ENCODE measurements around the gene MS4A12. TPM values are rescaled to one million over a fixed set of nuclear protein-coding genes. Genes with fewer than 3 reads are reported as not detected.

MS4A12 gene
- total and polyA plus RNA-seq, 2 of the 8 experiments (the other 6 are each of a cell fraction or from before 2014, with no cell fraction given), result 0.14 to 0.39 TPM

- H3K27me3 ChIP-seq (replicated peaks in 1 of 4; ENCODE audit: control insufficient read depth in 3 of 4, extremely low read depth in 1 of 4, insufficient read depth in 3 of 4, low read length in 3 of 4), result no peaks in the 10 kb centered on the region
- H3K79me1 ChIP-seq (ENCODE audit: low read depth, low read length), result no peaks in the 10 kb centered on the region
- H2BK120ac ChIP-seq (replicated peaks; ENCODE audit: low read depth, low read length), result no peak overlapping the region
- no peak overlapping the region for H3K4me3 ChIP-seq (ENCODE audit: extremely low read depth in 1 of 4, insufficient read depth in 2 of 4, low read depth in 3 of 4, low read length in 4 of 4)
- H4K8ac ChIP-seq (ENCODE audit: extremely low read depth, insufficient read depth, low read length), result no peak overlapping the region
- no peak overlapping the region for H4K91ac ChIP-seq (replicated peaks; ENCODE audit: insufficient read length, low read length)
- no peak overlapping the region for H2AK5ac ChIP-seq (ENCODE audit: low read depth, low read length)
- H3K9ac ChIP-seq (replicated peaks in 1 of 4; ENCODE audit: extremely low read depth in 1 of 4, low read depth in 3 of 4, low read length in 3 of 4), result no peak overlapping the region
- H3K56ac ChIP-seq (replicated peaks; ENCODE audit: insufficient read length, low read depth, low read length), result no peak overlapping the region
- H2BK5ac ChIP-seq (ENCODE audit: low read depth, low read length), result no peak overlapping the region
- no peak overlapping the region for H2BK12ac ChIP-seq (ENCODE audit: low read depth, low read length)
- H3K14ac ChIP-seq (ENCODE audit: insufficient read length), result no peak overlapping the region
- no peak for DNase-seq (ENCODE audit: low read depth in 1 of 2, low spot score in 2 of 2)
- no peak overlapping the region for H3K27ac ChIP-seq (ENCODE audit: low read depth, low read length)
- H3K79me2 ChIP-seq (ENCODE audit: control insufficient read depth in 1 of 2, insufficient read depth in 2 of 2, low read length in 2 of 2), result no peaks in the 10 kb centered on the region
- TF ChIP-seq KDM1A (IDR thresholded peaks at IDR 0.05; ENCODE audit: borderline replicate concordance, low read length) (no peak), SP1 (IDR thresholded peaks at IDR 0.05; ENCODE audit: low read depth, low read length) (no peak)
- no peak overlapping the region for H2AFZ ChIP-seq (ENCODE audit: low read length)
- H3K4me1 ChIP-seq (replicated peaks in 1 of 4; ENCODE audit: control insufficient read depth in 3 of 4, insufficient read depth in 4 of 4, low read length in 3 of 4), result peaks cover 0 to 6% (median 2%) of the 10 kb centered on the region in 4 experiments; a peak in 3 of 7 replicates
- H2BK15ac ChIP-seq (ENCODE audit: low read length), result no peak overlapping the region
- H3K4ac ChIP-seq (replicated peaks; ENCODE audit: insufficient read length, low read depth, low read length), result no peak overlapping the region
- H3K23me2 ChIP-seq (ENCODE audit: low read depth, low read length), result no peaks in the 10 kb centered on the region; the same call in 1 of the 2 replicates
- no peaks in the 10 kb centered on the region for H3K36me3 ChIP-seq (ENCODE audit: control insufficient read depth in 2 of 4, insufficient read depth in 4 of 4, low read length in 3 of 4)
- H4K20me1 ChIP-seq (replicated peaks in 1 of 2; ENCODE audit: control insufficient read depth in 1 of 2, insufficient read depth in 2 of 2, low read length in 2 of 2), result no peaks in the 10 kb centered on the region
- H3K4me2 ChIP-seq (ENCODE audit: insufficient read depth in 1 of 2, low read depth in 2 of 2, low read length in 2 of 2), result no peak overlapping the region
- H2BK20ac ChIP-seq (ENCODE audit: low read length), result no peak overlapping the region
- peaks cover 0 to 5% of the 10 kb centered on the region in 2 experiments; a peak in 1 of 4 replicates for H3K9me3 ChIP-seq (ENCODE audit: insufficient read depth in 2 of 2, low read depth in 1 of 2, low read length in 1 of 2)
- no peak overlapping the region for H3K18ac ChIP-seq (ENCODE audit: extremely low read depth, low read length)
- no peak for FAIRE-seq
- H4K5ac ChIP-seq (ENCODE audit: insufficient read length, low read depth, low read length), result no peak overlapping the region
- ChIA-PET POLR2A (ENCODE audit: partially characterized antibody) (interaction anchor here (1.0 kb wide), 1 partner anchor 8 kb away, joined by 3 read pairs; no protein-coding TSS in a partner anchor), CTCF (ENCODE audit: partially characterized antibody) (no interaction called here)
- 98% methylated on average over 2 of the region's 2 CpGs; no CpG with 5 or more reads in 1 of the 2 experiments for WGBS, 2 experiments (ENCODE audit: extremely low coverage in 1 of 2, insufficient coverage in 1 of 2, insufficient read length in 1 of 2, insufficient replicate concordance in 2 of 2, low coverage in 1 of 2, low lambda C conversion rate in 2 of 2, missing lambda C conversion rate in 1 of 2)
- no peak overlapping the region for H3K23ac ChIP-seq (ENCODE audit: insufficient read length)
Observed at GRCh38 chr11:60493454-60493853, 876 bp downstream of the MS4A12 start.
